Body of pancreas (tissue), 4 donors: ENCODE data around the gene OSBPL2. TPM values are rescaled to one million over a fixed set of nuclear protein-coding genes. Genes with fewer than 3 reads are reported as not detected.

Experiments used
- ATAC-seq: fragments of 150-250 bp; one replicate; pipeline ENCODE4 v1.9.1; 2016
- DNase-seq, 4 donors: peaks; one replicate each; pipeline ENCODE4 v3.0.0-alpha.2; 2019
- H3K27ac ChIP-seq, 4 donors: fragments of 200-600 bp; sonication (generic); 1 replicate in 3 of 4; 2 replicates in 1 of 4; pipeline versions ENCODE4 v1.5.1 to v1.6.1; 2016 to 2019; ENCODE audit warnings: mild to moderate bottlenecking in 1 of 4, mixed read lengths in 1 of 4, moderate library complexity in 1 of 4
- H3K27me3 ChIP-seq, 2 donors: fragments of 200-600 bp; sonication (generic); one replicate each; pipeline ENCODE4 v1.6.0; 2016; ENCODE audit warnings: mild to moderate bottlenecking in 1 of 2
- H3K36me3 ChIP-seq, 2 donors: fragments of 200-600 bp; sonication (generic); replicated peaks in 1 of 2; 2 replicates each; pipeline ENCODE4 v1.5.1; 2016; ENCODE audit warnings: low read depth in 2 of 2; ENCODE audit not compliant: insufficient read depth in 1 of 2
- H3K4me1 ChIP-seq: fragments of 200-600 bp; sonication (generic); one replicate; pipeline ENCODE4 v1.6.0; 2016
- H3K4me3 ChIP-seq, 2 donors: fragments of 200-600 bp; sonication (generic); 1 replicate in 1 of 2; 2 replicates in 1 of 2; pipeline ENCODE4 v1.5.1; 2016 to 2019
- H3K9me3 ChIP-seq, 3 donors: fragments of 200-600 bp; sonication (generic); 1 replicate in 2 of 3; 2 replicates in 1 of 3; pipeline ENCODE4 v1.5.1; 2016
- CTCF ChIP-seq, 7 experiments: fragments of 450-650 bp in 4 of 7; fragments of 200-600 bp in 3 of 7; sonication (generic) in 3 of 7; IDR thresholded peaks; one replicate each; pipeline ENCODE4 v1.5.1; 2016 to 2019; ENCODE audit warnings: antibody characterized with exemption in 7 of 7
- POLR2A ChIP-seq, 3 donors: fragments of 450-650 bp; IDR thresholded peaks; one replicate each; pipeline ENCODE4 v1.6.1; 2016; ENCODE audit warnings: antibody characterized with exemption in 3 of 3, mild to moderate bottlenecking in 2 of 3
- WGBS, 2 donors: methylation state at CpG; one replicate each; pipeline ENCODE4 v1.1.5; 2017; 5-methylcytosine and 5-hydroxymethylcytosine counted together
- intact Hi-C: fragments of 100-400 bp; cut with DNase I; formaldehyde crosslinking; loops from one replicate; pipeline ENCODE4 v1.15.1; 2023
- total RNA-seq, 2 donors: library from RNA; depleted of rRNA; stranded (reverse); fragments of >200 nt; gene quantifications; one replicate each; pipeline ENCODE4 v1.1.0, GENCODE V29; 2016

Gene OSBPL2
- total RNA-seq, 2 donors from 2014 or later = 54.5 to 71.9 TPM

DNA sequence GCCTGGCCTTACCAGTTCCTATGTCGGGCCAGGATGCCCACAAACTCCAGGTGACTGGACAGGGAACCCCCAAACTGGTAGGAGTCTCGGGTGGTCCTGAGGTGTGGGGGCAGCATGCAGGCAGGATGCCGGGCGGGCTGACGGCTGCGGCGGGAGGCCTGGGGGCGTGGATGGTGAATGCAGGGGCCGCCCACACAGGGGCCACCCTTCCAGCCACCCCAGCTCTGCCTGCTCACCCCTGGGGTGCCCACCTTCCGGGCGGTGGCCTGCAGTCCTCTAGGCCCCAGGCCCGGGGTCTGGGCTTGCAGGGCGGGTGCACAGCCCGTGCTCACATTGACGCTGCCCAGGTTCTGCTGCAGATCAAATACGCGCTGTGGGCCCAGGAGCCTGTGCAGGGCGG, 72.8 kb downstream of the OSBPL2 start:
- Histone ChIP-seq H3K4me3 (no peak overlapping the region), H3K9me3 (no peaks in the 10 kb centered on the region), H3K4me1 (peaks cover 5% of the 10 kb centered on the region), H3K36me3 (peaks cover 22% of the 10 kb centered on the region in 2 donors), H3K27ac (no peak overlapping the region), H3K27me3 (no peaks in the 10 kb centered on the region)
- DNase-seq (no peak), ATAC-seq (no peak)
- intact Hi-C loops = no loop called here
- 80 to 96% methylated on average over 1 to 15 of the region's 18 CpGs for WGBS, 2 donors
- TF ChIP-seq CTCF (IDR thresholded peaks at IDR 0.05) = no peak
- TF ChIP-seq POLR2A (IDR thresholded peaks at IDR 0.05) = no peak

DNA sequence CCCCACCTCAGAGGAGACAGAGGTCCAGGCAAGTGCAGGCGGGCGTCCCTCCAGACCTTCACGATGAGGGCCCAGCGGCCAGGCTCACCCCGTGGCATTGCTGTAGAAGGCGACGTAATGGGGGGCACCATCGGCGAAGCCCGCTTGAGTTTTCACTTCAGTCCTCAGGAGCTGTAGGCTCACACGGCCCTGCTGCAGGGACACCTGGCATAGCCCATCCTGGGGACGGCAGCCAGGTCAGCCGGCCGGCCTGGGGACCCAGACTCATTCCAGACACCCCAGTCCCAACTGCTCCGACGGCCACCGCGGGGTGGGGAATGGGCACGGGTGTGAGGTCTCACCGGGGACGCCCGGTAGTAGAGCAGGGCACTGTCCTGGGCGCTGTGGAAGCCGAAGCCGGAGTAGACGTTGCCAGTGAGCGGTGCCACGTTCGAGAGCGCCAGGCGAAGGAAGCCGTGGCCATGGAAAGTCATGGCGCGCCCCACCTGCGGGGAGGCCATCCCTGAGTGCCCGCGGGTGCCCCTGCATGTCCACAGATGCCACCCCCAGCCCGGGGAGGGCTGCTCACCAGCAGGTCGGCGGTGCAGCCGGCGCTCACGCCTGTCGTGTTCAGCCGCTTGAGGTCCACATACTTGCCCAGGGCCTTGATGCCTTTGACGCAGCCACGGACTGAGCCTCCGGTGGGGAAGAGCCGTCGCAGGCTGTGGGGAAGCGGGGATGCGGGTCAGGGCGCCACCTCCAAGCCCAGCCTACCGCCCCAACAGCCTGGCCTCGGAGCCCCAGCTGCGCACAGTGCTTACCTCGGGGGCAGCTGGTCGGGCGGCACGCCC, 73.7 kb downstream of the OSBPL2 start:
- no peaks in the 10 kb centered on the region for H3K9me3 ChIP-seq
- DNase-seq (no peak), ATAC-seq (no peak)
- WGBS, 2 donors = 77 to 93% methylated on average over 15 to 42 of the region's 60 CpGs
- no peaks in the 10 kb centered on the region for H3K4me1 ChIP-seq
- intact Hi-C loops = no loop called here
- peaks cover 16 to 23% of the 10 kb centered on the region in 2 donors for H3K36me3 ChIP-seq
- no peak overlapping the region for H3K4me3 ChIP-seq
- H3K27ac ChIP-seq = no peak overlapping the region
- H3K27me3 ChIP-seq = no peaks in the 10 kb centered on the region
- no peak for TF ChIP-seq CTCF (IDR thresholded peaks at IDR 0.05)
- no peak for TF ChIP-seq POLR2A (IDR thresholded peaks at IDR 0.05)

- Histone ChIP-seq H3K36me3 (peaks cover 10 to 24% of the 10 kb centered on the region in 2 donors), H3K9me3 (no peaks in the 10 kb centered on the region), H3K27me3 (no peaks in the 10 kb centered on the region), H3K4me1 (no peaks in the 10 kb centered on the region), H3K27ac (no peak overlapping the region), H3K4me3 (no peak overlapping the region)
- DNase-seq (no peak), ATAC-seq (no peak)
- intact Hi-C loops = no loop called here
- TF ChIP-seq CTCF (IDR thresholded peaks at IDR 0.05) (no peak), POLR2A (IDR thresholded peaks at IDR 0.05) (no peak)
- 92 to 100% methylated on average over 1 to 16 of the region's 16 CpGs for WGBS, 2 donors
Measured at GRCh38 chr20:62312662-62312977, 74.3 kb downstream of the OSBPL2 start.

DNA sequence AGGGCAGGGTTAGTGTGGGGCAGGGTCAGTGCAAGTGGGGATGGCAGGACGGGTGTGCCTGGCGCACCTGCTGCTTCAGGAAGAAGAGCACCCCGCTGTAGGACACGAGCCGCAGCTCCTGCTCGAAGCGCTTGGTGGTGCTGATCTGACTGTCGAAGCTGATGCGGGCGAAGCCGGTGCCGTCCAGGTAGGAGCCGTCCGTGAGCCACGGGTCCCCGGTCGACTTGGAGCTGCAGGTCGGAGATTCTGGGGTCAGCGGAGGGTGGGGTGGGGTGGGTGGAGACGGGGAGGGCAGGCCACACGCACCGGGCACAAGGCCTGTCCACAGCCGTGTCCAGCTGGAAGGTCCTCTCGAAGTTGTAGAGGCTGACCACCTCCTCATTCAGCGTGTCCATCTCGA, 74.7 kb downstream of the OSBPL2 start:
- Histone ChIP-seq H3K4me3 (no peak overlapping the region), H3K27ac (no peak overlapping the region), H3K36me3 (peaks cover 6 to 20% of the 10 kb centered on the region in 2 donors), H3K27me3 (no peaks in the 10 kb centered on the region), H3K9me3 (no peaks in the 10 kb centered on the region), H3K4me1 (no peaks in the 10 kb centered on the region)
- DNase-seq = no peak
- intact Hi-C loops = no loop called here
- TF ChIP-seq POLR2A (IDR thresholded peaks at IDR 0.05) = no peak
- TF ChIP-seq CTCF (IDR thresholded peaks at IDR 0.05) = no peak
- no peak for ATAC-seq
- WGBS, 2 donors = 89 to 96% methylated on average over 9 to 15 of the region's 26 CpGs
